Activated naive CD4-positive, alpha-beta T cell treated with Interleukin-2 at 50 U/mL for 16 hours (primary cell): ENCODE measurements around the gene WNT8B.

ENCODE experiments used
- DNase-seq: peaks from one replicate; pipeline ENCODE4 v3.0.0-alpha.2; 2020

WNT8B gene

GRCh38 chr10:100483876-100484666 lies 21.3 kb downstream of the WNT8B start:
- DNase-seq: no peak

GRCh38 chr10:100485366-100485765 lies 22.6 kb downstream of the WNT8B start:
- DNase-seq: no peak

GRCh38 chr10:100485801-100486495 lies 23.1 kb downstream of the WNT8B start:
- DNase-seq: no peak

GRCh38 chr10:100487529-100487928 lies 24.7 kb downstream of the WNT8B start:
- no peak for DNase-seq

GRCh38 chr10:100489396-100489795 lies 26.6 kb downstream of the WNT8B start:
- DNase-seq: no peak

- DNase-seq: no peak
These were observed 27.7 kb downstream of the WNT8B start for GRCh38 chr10:100490531-100490930.

- DNase-seq: no peak
These were observed 33.8 kb downstream of the WNT8B start for GRCh38 chr10:100496567-100496966.

- DNase-seq: no peak
These were observed 35.2 kb downstream of the WNT8B start for GRCh38 chr10:100498059-100498458.

GRCh38 chr10:100501423-100501822 lies 38.6 kb downstream of the WNT8B start:
- no peak for DNase-seq

GRCh38 chr10:100502926-100503494 lies 40.2 kb downstream of the WNT8B start:
- no peak for DNase-seq

- no peak for DNase-seq
These were observed 41.3 kb downstream of the WNT8B start for GRCh38 chr10:100504096-100504495.

GRCh38 chr10:100505164-100505563 lies 42.4 kb downstream of the WNT8B start:
- DNase-seq: no peak

- DNase-seq: no peak
These were observed 44.0 kb downstream of the WNT8B start for GRCh38 chr10:100506596-100507356.

GRCh38 chr10:100507357-100507732 lies 44.5 kb downstream of the WNT8B start:
- DNase-seq: no peak

GRCh38 chr10:100508266-100508665 lies 45.5 kb downstream of the WNT8B start:
- no peak for DNase-seq

- peak; percentile 22 for DNase-seq
These were observed 45.9 kb downstream of the WNT8B start for GRCh38 chr10:100508691-100509150.

- DNase-seq: peak; percentile 46
These were observed 46.5 kb downstream of the WNT8B start for GRCh38 chr10:100509241-100509840.

GRCh38 chr10:100510533-100511308 lies 47.9 kb downstream of the WNT8B start:
- DNase-seq: peak; percentile 58

GRCh38 chr10:100515612-100516011 lies 52.8 kb downstream of the WNT8B start:
- DNase-seq: no peak

GRCh38 chr10:100516847-100517246 lies 54.0 kb downstream of the WNT8B start:
- DNase-seq: no peak

GRCh38 chr10:100518761-100519241 lies 56.0 kb downstream of the WNT8B start:
- DNase-seq: peak; percentile 60
